Ovary (tissue), 9 donors: Measurements from ENCODE around the gene BUB1B. TPM values are rescaled to one million over a fixed set of nuclear protein-coding genes. Genes with fewer than 3 reads are reported as not detected.

Experiments used
- DNase-seq, 5 donors: peaks; one replicate each; pipeline ENCODE4 v3.0.0-alpha.2; 2019 to 2020
- H3K27ac ChIP-seq, 2 donors: fragments of 200-600 bp; one replicate each; pipeline versions ENCODE4 v1.5.1 to v1.8.0; 2019 to 2022
- H3K27me3 ChIP-seq: fragments of 200-600 bp; one replicate; pipeline ENCODE4 v1.8.0; 2022
- H3K36me3 ChIP-seq: fragments of 200-600 bp; sonication (generic); one replicate; pipeline ENCODE4 v1.5.1; 2019
- H3K4me1 ChIP-seq: one replicate; pipeline ENCODE4 v1.8.1; 2013; ENCODE audit warnings: mild to moderate bottlenecking, moderate library complexity; ENCODE audit not compliant: insufficient read depth
- H3K4me3 ChIP-seq: fragments of 200-600 bp; sonication (generic); one replicate; pipeline ENCODE4 v1.5.1; 2017
- H3K9me3 ChIP-seq, 2 donors: fragments of 200-600 bp in 1 of 2; sonication (generic) in 1 of 2; one replicate each; pipeline versions ENCODE4 v1.5.1 to v1.8.1; 2013 to 2019; ENCODE audit warnings: mild to moderate bottlenecking in 1 of 2, moderate library complexity in 1 of 2
- CTCF ChIP-seq, 3 donors: fragments of 450-650 bp in 2 of 3; fragments of 200-600 bp in 1 of 3; IDR thresholded peaks; one replicate each; pipeline versions ENCODE4 v1.5.1 to v1.8.0; 2016 to 2022; ENCODE audit warnings: antibody characterized with exemption in 3 of 3, mild to moderate bottlenecking in 1 of 3
- EP300 ChIP-seq: sonication (generic); formaldehyde crosslinking; IDR thresholded peaks from one replicate; pipeline ENCODE4 v1.6.1; 2017; ENCODE audit warnings: antibody characterized with exemption
- POLR2A ChIP-seq: fragments of 450-650 bp; IDR thresholded peaks from one replicate; pipeline ENCODE4 v1.6.1; 2017; ENCODE audit warnings: antibody characterized with exemption, mild to moderate bottlenecking, moderate library complexity
- WGBS, 3 donors: extraction: QIAGEN DNeasy Blood & Tissue Kit in 1 of 3; methylation state at CpG; one replicate each; pipeline versions ENCODE4 v1.1.5 to v1.1.7; 2013 to 2017; 5-methylcytosine and 5-hydroxymethylcytosine counted together
- intact Hi-C, 4 donors: fragments of 100-400 bp; cut with DNase I; formaldehyde crosslinking; loops; one replicate each; pipeline versions ENCODE4 v1.11.0 to v1.15.1; 2022 to 2023
- polyA plus RNA-seq, 2 donors: library from polyadenylated mRNA; stranded (reverse); fragments of 200-250 nt in 1 of 2; fragments of 350-450 nt in 1 of 2; fragmentation: Illumina TruSeq in 1 of 2; extraction: RNeasy Lipid Tissue Mini Kit (QIAGEN cat#74804) in 1 of 2; gene quantifications; one replicate each; pipeline ENCODE4 v1.2.3, GENCODE V29; 2013 to 2014
- total RNA-seq, 7 donors: library from RNA; depleted of rRNA in 2 of 7; stranded (reverse); fragments of >200 nt in 2 of 7; fragmentation: NEBNext Ultra II Directional in 3 of 7; extraction: Animal tissue kit (Norgen Biotek cat#: 25700) in 3 of 7; gene quantifications; one replicate each; pipeline versions ENCODE4 v1.1.0 to v1.2.4, GENCODE V29; 2016 to 2023
- donor health status: DM: no; HTN: no; CAD: no; lungs with moderate emphysema.
- donor health status: DM: no; HTN: no; CAD: no.
- donor health status: Bipolar disorder and iron deficiency.
- donor health status: DM: yes; HTN: yes; CAD: no.
- donor health status: DM: no; HTN: no; CAD: no.
- donor health status: DM: yes; HTN: yes; CAD: no.

The BUB1B gene
- total and polyA plus RNA-seq, 9 donors, result 0.43 to 2.4 (median 1.2) TPM; not detected in 1

GRCh38 chr15:40125950-40126349, 34.9 kb upstream of the BUB1B start:
- no peaks in the 10 kb centered on the region for H3K9me3 ChIP-seq
- TF ChIP-seq CTCF (IDR thresholded peaks at IDR 0.05) (no peak), EP300 (no peak), POLR2A (no peak)
- intact Hi-C loops, result no loop called here
- H3K27me3 ChIP-seq, result no peaks in the 10 kb centered on the region
- H3K4me3 ChIP-seq, result no peak overlapping the region
- H3K27ac ChIP-seq, result no peak overlapping the region
- DNase-seq, result no peak
- no peaks in the 10 kb centered on the region for H3K36me3 ChIP-seq
- H3K4me1 ChIP-seq, result no peaks in the 10 kb centered on the region
- 91 to 94% (median 92%) methylated on average over 7 of the region's 7 CpGs for WGBS, 3 donors

GRCh38 chr15:40128766-40129660, 31.9 kb upstream of the BUB1B start:
- H3K9me3 ChIP-seq, result no peaks in the 10 kb centered on the region
- 74 to 80% (median 76%) methylated on average over 27 of the region's 27 CpGs for WGBS, 3 donors
- no peak overlapping the region for H3K4me3 ChIP-seq
- DNase-seq, result no peak
- no peak for TF ChIP-seq CTCF (IDR thresholded peaks at IDR 0.05)
- TF ChIP-seq POLR2A, result no peak
- TF ChIP-seq EP300, result no peak
- H3K36me3 ChIP-seq, result no peaks in the 10 kb centered on the region
- H3K27me3 ChIP-seq, result no peaks in the 10 kb centered on the region
- no peak overlapping the region for H3K27ac ChIP-seq
- intact Hi-C loops, result no loop called here
- H3K4me1 ChIP-seq, result no peaks in the 10 kb centered on the region

- Histone ChIP-seq H3K36me3 (no peaks in the 10 kb centered on the region), H3K4me1 (no peaks in the 10 kb centered on the region), H3K27me3 (no peaks in the 10 kb centered on the region), H3K9me3 (no peaks in the 10 kb centered on the region), H3K4me3 (no peak overlapping the region), H3K27ac (no peak overlapping the region)
- intact Hi-C loops, result no loop called here
- 63 to 74% (median 72%) methylated on average over 5 of the region's 5 CpGs for WGBS, 3 donors
- TF ChIP-seq POLR2A, result no peak
- no peak for TF ChIP-seq EP300
- TF ChIP-seq CTCF (IDR thresholded peaks at IDR 0.05), result no peak
- DNase-seq, result no peak
Observed at GRCh38 chr15:40130118-40130517, 30.8 kb upstream of the BUB1B start.

- H3K27ac ChIP-seq, result no peak overlapping the region
- TF ChIP-seq CTCF (IDR thresholded peaks at IDR 0.05) (no peak), EP300 (no peak), POLR2A (no peak)
- WGBS, 3 donors, result 84 to 88% (median 88%) methylated on average over 19 of the region's 19 CpGs
- intact Hi-C loops, result no loop called here
- no peak for DNase-seq
- H3K9me3 ChIP-seq, result no peaks in the 10 kb centered on the region
- no peak overlapping the region for H3K4me3 ChIP-seq
- H3K4me1 ChIP-seq, result no peaks in the 10 kb centered on the region
- H3K36me3 ChIP-seq, result no peaks in the 10 kb centered on the region
- no peaks in the 10 kb centered on the region for H3K27me3 ChIP-seq
Observed at GRCh38 chr15:40130799-40131502, 29.9 kb upstream of the BUB1B start.
